Natural killer cell treated with Interleukin-12 subunit alpha and Interleukin-12 subunit beta and Interleukin-15 and Interleukin-18, amount 100 ng/mL, for 72 hours (primary cell): ENCODE data around the gene DTNBP1. TPM values are rescaled to one million over a fixed set of nuclear protein-coding genes. Genes with fewer than 3 reads are reported as not detected.

Source experiments
- ATAC-seq, 2 donors: fragments of 150-1000 bp; cut with Tn5 transposase in 1 of 2; sonication (Bioruptor Pico), chemical (Tn5 transposase) in 1 of 2; 2 replicates each; pipeline ENCODE4 v1.10.0; 2021
- DNase-seq: peaks from one replicate; pipeline ENCODE4 v3.0.0; 2022; ENCODE audit warnings: low spot score
- H3K27ac Mint-ChIP-seq, 2 donors: 1 replicate in 1 of 2; 2 replicates in 1 of 2; pipeline ENCODE4 v1.8.0; 2022; ENCODE audit warnings: mixed read lengths in 2 of 2, mild to moderate bottlenecking in 1 of 2, moderate library complexity in 1 of 2
- H3K27me3 Mint-ChIP-seq, 2 donors: 1 replicate in 1 of 2; 2 replicates in 1 of 2; pipeline ENCODE4 v1.8.0; 2022; ENCODE audit warnings: mixed read lengths in 2 of 2
- H3K36me3 Mint-ChIP-seq: one replicate; pipeline ENCODE4 v1.8.0; 2022; ENCODE audit warnings: mixed read lengths
- H3K4me1 Mint-ChIP-seq, 2 donors: 1 replicate in 1 of 2; 2 replicates in 1 of 2; pipeline ENCODE4 v1.8.0; 2022; ENCODE audit warnings: low read depth in 2 of 2, mixed read lengths in 2 of 2, mild to moderate bottlenecking in 1 of 2
- H3K4me3 Mint-ChIP-seq: one replicate; pipeline ENCODE4 v1.8.0; 2022; ENCODE audit warnings: mixed read lengths
- H3K9me3 Mint-ChIP-seq: 2 replicates; pipeline ENCODE4 v1.8.0; 2022; ENCODE audit warnings: mixed read lengths
- total RNA-seq, 2 donors: library from RNA; stranded (reverse); gene quantifications; one replicate each; pipeline ENCODE4 v1.2.3, GENCODE V29; 2022

Gene DTNBP1
- total RNA-seq, 2 donors from 2014 or later = 21.5 to 32.6 TPM

DNA sequence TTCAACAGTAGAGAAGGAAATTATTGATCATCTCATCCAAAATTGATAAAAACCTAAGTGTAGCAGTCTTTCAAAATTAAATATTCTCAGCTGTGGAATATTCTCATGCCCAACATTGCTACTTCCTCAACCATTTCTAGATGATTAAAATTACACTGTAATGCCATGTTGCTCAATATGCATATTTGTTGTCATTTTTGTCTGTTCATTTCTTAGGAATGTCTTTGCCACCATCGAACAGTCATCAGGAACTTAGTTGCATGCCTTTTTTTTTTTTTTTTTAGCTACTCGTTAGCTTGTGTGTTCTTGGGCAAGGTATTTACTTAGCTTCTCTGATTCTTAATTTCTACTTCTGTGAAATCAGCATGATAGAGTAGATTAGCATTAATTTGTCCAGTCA lies 188.6 kb downstream of the DTNBP1 start:
- H3K4me1 Mint-ChIP-seq = peaks cover 12 to 18% of the 10 kb centered on the region in 2 donors
- H3K27ac Mint-ChIP-seq = no peak overlapping the region
- H3K27me3 Mint-ChIP-seq = no peaks in the 10 kb centered on the region
- ATAC-seq = no peak
- H3K4me3 Mint-ChIP-seq = no peak overlapping the region
- no peaks in the 10 kb centered on the region for H3K36me3 Mint-ChIP-seq
- H3K9me3 Mint-ChIP-seq = no peaks in the 10 kb centered on the region
- no peak for DNase-seq

- no peak for ATAC-seq
- H3K9me3 Mint-ChIP-seq = no peaks in the 10 kb centered on the region
- H3K36me3 Mint-ChIP-seq = peaks cover 1% of the 10 kb centered on the region
- peaks cover 8 to 16% of the 10 kb centered on the region in 2 donors for H3K4me1 Mint-ChIP-seq
- H3K4me3 Mint-ChIP-seq = no peak overlapping the region
- no peaks in the 10 kb centered on the region for H3K27me3 Mint-ChIP-seq
- no peak overlapping the region for H3K27ac Mint-ChIP-seq
- no peak for DNase-seq
These were observed 189.1 kb downstream of the DTNBP1 start for GRCh38 chr6:15473741-15474161.

- DNase-seq (no peak), ATAC-seq (no peak)
- no peak overlapping the region for H3K27ac Mint-ChIP-seq
- no peaks in the 10 kb centered on the region for H3K27me3 Mint-ChIP-seq
- H3K4me3 Mint-ChIP-seq = no peak overlapping the region
- peaks cover 7% of the 10 kb centered on the region for H3K36me3 Mint-ChIP-seq
- H3K4me1 Mint-ChIP-seq = peaks cover 8 to 22% of the 10 kb centered on the region in 2 donors
- no peaks in the 10 kb centered on the region for H3K9me3 Mint-ChIP-seq
These were observed 189.7 kb downstream of the DTNBP1 start for GRCh38 chr6:15473174-15473573.
